22Rv1 (cell line): ENCODE measurements around the gene GHRH.

ENCODE experiments used
- H3K27ac ChIP-seq: fragments of 450-650 bp; 2 replicates; pipeline ENCODE4 v1.5.1; 2017
- ZFX ChIP-seq: fragments of 450-650 bp; IDR thresholded peaks from 2 replicates; pipeline ENCODE4 v1.6.1; 2017; ENCODE audit warnings: antibody characterized with exemption, borderline replicate concordance
- TF ChIP-seq, protein P1 (sequence below): fragments of 450-650 bp; IDR thresholded peaks from 2 replicates; pipeline ENCODE4 v1.5.1; 2017; ENCODE audit warnings: mild to moderate bottlenecking

GHRH gene

DNA sequence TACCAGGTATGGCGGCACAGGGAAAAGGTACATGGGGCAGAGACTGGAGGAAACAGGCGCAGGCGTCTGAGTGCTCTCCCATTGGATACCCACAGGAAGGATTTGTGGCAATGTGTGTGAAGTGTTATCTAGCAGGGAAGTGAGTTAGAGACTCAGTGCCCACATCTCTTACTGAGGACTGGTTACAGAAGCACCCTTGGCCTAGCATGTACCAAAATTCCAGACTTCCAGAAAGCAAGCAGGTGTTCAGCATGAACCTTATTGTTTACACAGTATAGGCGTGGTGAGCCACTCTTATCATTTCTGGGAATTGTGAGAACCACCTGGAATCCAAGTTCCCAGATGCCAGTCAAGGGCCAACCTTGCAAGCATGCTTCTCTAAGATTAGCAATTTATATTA is 42.0 kb upstream of the GHRH start:
- H3K27ac ChIP-seq, result no peak overlapping the region
- TF ChIP-seq, protein P1, sequence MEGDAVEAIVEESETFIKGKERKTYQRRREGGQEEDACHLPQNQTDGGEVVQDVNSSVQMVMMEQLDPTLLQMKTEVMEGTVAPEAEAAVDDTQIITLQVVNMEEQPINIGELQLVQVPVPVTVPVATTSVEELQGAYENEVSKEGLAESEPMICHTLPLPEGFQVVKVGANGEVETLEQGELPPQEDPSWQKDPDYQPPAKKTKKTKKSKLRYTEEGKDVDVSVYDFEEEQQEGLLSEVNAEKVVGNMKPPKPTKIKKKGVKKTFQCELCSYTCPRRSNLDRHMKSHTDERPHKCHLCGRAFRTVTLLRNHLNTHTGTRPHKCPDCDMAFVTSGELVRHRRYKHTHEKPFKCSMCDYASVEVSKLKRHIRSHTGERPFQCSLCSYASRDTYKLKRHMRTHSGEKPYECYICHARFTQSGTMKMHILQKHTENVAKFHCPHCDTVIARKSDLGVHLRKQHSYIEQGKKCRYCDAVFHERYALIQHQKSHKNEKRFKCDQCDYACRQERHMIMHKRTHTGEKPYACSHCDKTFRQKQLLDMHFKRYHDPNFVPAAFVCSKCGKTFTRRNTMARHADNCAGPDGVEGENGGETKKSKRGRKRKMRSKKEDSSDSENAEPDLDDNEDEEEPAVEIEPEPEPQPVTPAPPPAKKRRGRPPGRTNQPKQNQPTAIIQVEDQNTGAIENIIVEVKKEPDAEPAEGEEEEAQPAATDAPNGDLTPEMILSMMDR, result no peak
- no peak for TF ChIP-seq ZFX

DNA sequence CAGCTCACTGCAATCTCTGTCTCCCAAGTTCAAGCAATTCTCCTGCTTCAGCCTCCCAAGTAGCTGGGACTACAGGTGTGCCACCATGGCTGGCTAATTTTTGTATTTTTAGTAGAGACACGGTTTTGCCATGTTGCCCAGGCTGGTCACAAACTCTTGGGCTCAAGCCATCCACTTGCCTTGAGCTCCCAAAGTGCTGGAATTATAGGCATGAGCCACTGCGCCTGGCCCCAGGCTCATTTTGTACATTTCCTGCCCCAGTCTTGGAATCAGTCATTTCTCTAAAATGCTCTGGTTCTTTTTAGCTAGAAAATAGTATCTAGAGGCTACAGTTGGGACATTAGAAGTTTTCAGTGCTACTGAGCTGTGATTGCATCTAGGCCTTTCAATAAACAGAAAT is 41.4 kb upstream of the GHRH start:
- TF ChIP-seq ZFX, result no peak
- TF ChIP-seq, protein P1, result no peak

DNA sequence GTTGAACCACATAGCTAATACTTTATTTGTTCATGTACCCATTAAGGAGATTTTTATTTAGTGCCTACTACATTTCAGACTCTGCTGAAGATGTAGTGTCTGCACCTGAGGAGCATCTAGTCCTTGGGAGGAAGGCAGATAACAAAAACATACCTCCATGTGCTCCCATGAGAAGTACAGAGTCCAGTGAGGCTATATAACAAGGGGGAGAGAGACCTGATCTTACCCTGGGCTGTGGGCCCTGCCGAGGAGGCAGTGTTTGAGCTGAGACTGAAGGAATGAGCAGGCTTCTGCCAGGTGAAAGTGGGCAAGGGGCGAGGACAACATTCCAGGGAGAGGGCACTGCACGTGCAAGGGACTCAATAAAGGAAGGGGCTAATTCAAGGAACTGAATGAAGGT is 39.9 kb upstream of the GHRH start:
- no peak overlapping the region for H3K27ac ChIP-seq
- TF ChIP-seq ZFX, result no peak
- TF ChIP-seq, protein P1, result no peak

More for the DNA sequence above, 41.4 kb upstream of the GHRH start:
- H3K27ac ChIP-seq, result no peak overlapping the region

DNA sequence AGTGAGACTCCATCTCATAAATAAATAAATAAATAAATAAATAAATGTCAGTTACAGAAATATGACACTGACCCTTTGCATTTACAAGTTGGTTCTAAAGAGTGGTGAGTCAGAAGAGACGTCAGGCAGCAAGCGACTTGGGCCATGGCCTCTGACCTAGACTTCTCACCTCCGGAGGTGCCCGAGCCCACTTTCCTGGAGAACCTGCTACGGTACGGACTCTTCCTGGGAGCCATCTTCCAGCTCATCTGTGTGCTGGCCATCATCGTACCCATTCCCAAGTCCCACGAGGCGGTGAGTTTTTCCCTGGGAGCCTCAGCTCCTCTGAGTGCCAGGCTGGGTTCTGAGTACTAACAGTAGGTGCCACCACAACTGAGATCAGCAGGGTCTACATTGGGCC is 39.5 kb upstream of the GHRH start:
- H3K27ac ChIP-seq, result no peak overlapping the region
- TF ChIP-seq, protein P1, result no peak
- no peak for TF ChIP-seq ZFX

DNA sequence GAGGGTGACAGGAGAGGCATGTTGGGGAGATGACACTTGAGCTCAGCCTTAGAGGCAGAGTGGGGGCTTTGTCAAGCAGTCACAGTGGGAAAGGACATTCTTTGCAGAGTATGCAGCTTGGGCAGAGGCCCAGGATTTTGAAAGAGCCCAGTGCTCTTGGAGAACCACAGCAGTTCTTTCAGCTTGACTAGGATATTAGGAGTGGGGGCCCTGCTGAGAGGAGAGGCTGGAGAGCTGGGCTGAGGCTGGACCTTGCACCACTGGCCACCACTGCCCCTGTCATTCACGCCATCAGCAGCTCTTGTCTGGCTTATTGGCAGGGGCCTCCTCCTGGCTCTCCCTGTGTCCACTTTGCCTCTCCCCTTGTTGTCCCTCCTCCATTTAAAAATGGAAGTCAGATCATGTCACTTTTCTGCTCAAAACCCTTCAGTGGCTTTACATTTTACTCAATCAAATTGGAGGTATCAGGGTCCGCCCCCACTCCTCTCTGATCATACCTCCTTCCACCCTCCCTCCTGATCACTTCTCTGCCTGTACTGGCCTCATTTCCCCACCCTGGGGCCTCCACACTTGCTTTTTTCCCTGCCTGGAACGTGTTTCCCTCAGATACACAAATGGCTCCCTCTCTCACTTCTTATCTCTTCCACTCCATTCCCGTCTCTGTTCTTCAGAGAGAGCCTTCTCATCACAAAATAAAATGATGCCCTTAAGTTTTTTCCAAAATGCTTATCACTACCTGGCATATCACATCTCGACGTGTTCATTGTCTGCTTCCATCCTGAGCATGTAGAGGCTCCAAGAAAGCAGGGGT is 38.3 kb upstream of the GHRH start:
- TF ChIP-seq, protein P1, result no peak
- no peak overlapping the region for H3K27ac ChIP-seq

DNA sequence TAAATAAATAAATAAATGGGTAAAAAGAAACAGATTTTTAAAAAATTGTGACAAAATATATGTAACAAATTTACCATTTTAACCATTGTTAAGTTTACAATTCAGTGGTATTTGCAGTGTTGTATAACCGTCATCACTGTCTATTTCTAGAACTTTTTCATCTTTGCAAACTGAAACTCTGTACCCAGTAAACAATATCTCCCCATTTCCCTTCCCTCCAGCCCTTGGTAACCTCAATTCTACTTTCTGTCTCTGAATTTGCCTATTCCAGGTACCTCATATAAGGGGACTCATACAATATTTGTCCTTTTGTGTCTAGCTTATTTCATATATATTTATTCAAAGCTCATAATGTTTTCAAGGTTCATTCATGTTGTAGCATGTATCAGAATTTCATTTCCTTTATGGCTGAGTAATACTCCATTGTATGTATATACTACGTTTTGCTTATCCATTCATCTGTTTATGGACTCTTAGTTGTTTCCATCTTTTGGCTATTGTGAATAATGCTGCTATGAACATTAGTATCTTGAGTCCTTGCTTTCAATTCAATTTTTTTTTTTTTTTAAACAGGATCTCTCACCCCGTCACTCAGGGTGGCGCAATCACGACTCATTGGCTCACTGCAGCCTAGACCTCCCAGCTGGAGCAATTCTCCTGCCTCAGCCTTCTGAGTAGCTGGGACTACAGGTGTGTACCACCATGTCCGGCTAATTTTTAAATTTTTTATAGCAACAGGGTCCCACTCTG is 36.8 kb upstream of the GHRH start:
- no peak for TF ChIP-seq ZFX
- TF ChIP-seq, protein P1, result no peak
- no peak overlapping the region for H3K27ac ChIP-seq

DNA sequence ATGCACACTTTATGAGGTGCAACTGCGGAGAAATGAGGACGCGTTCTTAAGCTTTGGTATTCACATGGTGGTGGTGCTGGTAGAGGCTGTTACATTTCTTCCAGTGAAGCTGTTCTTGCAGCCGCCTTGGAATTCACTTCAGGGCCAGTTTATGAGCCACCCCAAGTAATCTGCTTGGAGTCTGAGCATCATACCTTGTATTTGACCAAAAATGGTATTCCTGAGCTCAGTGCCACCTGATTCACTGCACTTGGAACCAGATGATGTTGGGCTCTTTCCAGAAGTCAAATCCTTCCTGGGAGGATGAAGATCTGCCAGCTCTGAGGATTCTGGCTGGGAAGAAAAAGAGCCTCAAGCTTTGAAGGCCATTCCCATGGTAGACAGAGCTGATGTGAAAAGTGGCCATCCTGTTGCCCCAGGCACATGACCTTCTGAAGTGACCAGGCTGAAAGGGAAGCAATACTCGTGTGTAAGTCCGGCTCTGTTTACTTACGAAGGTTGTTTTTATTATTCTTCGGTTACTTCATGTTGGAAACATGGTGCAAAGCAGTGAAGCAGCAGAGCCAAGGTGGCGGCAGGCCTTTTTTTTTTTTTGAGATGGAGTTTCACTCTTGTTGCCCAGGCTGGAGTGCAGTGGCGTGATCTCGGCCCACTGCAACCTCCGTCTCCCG is 35.6 kb upstream of the GHRH start:
- no peak overlapping the region for H3K27ac ChIP-seq
- no peak for TF ChIP-seq ZFX
- TF ChIP-seq, protein P1, result no peak
